ENCODE measurements around the gene PSKH1. TPM values are rescaled to one million over a fixed set of nuclear protein-coding genes. Genes with fewer than 3 reads are reported as not detected.
A peak's percentile ranks its signal among the peaks of the same experiment; 100 is the strongest.

The PSKH1 gene
- total RNA-seq, 1 donor from 2014 or later = 21.6 TPM

DNA sequence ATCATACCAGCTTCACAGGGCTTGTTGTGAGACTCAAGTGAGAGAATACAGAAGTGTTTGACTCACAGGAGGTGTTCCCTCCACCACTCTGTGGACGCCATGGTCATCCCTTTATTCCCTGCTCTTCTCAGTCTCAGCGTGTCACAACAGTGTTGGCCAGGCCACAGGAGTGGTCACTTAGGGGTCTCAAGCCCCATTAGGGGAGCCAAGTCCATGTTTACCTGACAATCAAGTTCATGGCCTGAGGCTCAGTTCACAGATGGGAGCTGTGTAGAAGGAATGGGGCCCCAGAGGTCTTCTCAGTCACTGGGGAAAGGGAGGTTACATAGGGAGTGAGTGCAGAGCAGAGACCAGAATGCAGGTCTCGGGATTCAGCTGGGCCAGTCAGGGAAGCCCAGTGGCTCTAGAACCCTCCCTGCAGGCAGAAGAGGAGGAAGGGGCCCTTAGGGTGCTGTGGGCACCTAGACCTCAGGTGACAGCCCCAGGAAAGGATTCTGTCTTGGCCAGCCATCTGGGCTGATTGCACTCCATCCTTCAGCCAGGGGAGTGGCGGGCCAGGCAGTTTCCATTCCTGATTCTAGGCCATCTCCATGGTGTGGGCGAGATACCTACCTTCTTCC, 36.0 kb upstream of the PSKH1 start:
- TF ChIP-seq, protein P1, sequence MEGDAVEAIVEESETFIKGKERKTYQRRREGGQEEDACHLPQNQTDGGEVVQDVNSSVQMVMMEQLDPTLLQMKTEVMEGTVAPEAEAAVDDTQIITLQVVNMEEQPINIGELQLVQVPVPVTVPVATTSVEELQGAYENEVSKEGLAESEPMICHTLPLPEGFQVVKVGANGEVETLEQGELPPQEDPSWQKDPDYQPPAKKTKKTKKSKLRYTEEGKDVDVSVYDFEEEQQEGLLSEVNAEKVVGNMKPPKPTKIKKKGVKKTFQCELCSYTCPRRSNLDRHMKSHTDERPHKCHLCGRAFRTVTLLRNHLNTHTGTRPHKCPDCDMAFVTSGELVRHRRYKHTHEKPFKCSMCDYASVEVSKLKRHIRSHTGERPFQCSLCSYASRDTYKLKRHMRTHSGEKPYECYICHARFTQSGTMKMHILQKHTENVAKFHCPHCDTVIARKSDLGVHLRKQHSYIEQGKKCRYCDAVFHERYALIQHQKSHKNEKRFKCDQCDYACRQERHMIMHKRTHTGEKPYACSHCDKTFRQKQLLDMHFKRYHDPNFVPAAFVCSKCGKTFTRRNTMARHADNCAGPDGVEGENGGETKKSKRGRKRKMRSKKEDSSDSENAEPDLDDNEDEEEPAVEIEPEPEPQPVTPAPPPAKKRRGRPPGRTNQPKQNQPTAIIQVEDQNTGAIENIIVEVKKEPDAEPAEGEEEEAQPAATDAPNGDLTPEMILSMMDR (IDR thresholded peaks at IDR 0.05; ENCODE audit: insufficient read depth, low read length, poor library complexity, severe bottlenecking) = no peak
- Histone ChIP-seq H3K27me3 (ENCODE audit: control insufficient read depth, insufficient read depth, low read length) (no peaks in the 10 kb centered on the region), H3K4me3 (ENCODE audit: low read depth, low read length) (no peak overlapping the region), H3K36me3 (ENCODE audit: control insufficient read depth, insufficient read depth, low read length) (peaks cover 3% of the 10 kb centered on the region)
- DNase-seq (ENCODE audit: low read depth) = no peak

DNA sequence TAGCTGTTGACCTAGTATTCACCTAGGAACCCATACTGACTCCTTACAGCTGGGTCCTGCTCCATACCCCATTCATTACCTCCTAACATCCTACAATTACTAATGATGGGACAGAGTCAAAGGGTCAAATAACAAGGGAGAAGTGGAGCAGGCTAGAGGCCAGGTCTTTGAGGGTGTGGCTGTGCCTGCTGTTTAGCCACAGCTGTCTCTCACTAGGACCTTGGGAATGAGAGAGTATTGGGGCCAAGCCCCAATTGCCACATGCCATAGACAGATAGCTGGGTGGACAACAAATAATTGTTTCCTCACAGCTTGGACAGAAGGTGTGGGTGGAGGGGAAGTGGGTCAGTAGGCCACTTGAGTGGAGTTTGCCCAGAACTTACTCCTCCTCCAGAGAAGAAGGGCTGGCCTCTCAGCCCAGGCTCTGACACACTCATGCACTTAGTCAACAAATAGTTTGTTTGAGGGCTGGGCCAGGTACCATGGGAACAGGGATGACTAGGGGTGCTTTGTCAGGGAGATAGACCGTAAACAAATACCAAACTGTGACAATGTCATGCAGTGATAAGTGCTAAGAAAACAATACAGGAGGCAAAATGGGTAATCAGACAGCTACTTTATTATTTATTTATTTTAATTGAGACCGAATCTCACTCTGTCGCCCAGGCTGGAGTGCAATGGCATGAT, 35.4 kb upstream of the PSKH1 start:
- H3K4me3 ChIP-seq (ENCODE audit: low read depth, low read length) = no peak overlapping the region
- TF ChIP-seq, protein P1 (IDR thresholded peaks at IDR 0.05; ENCODE audit: insufficient read depth, low read length, poor library complexity, severe bottlenecking) = no peak
- peak; percentile 92 for DNase-seq (ENCODE audit: low read depth)
- H3K36me3 ChIP-seq (ENCODE audit: control insufficient read depth, insufficient read depth, low read length) = peaks cover 3% of the 10 kb centered on the region
- no peaks in the 10 kb centered on the region for H3K27me3 ChIP-seq (ENCODE audit: control insufficient read depth, insufficient read depth, low read length)

DNA sequence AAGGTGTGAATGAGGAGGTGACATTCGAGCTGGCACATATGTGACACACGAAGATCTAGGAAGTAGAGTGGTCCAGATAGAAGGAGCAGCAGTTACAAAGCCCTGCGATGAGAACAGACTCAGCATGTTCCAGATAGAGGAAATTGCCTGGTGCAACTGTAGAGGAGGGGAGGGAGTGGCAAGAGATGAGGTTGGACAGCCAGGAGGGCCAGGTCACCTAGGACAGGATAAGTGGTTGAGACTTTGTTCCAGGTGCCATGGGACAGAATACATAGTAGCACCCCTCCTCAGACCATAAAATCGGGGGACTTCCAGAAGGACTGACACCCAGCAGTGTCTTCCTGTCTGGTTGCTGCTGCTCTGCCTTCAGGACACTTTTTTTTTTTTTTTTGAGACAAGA, 34.6 kb upstream of the PSKH1 start:
- DNase-seq (ENCODE audit: low read depth) = no peak
- no peak overlapping the region for H3K4me3 ChIP-seq (ENCODE audit: low read depth, low read length)
- TF ChIP-seq, protein P1 (IDR thresholded peaks at IDR 0.05; ENCODE audit: insufficient read depth, low read length, poor library complexity, severe bottlenecking) = no peak
- H3K27me3 ChIP-seq (ENCODE audit: control insufficient read depth, insufficient read depth, low read length) = no peaks in the 10 kb centered on the region
- peaks cover 3% of the 10 kb centered on the region for H3K36me3 ChIP-seq (ENCODE audit: control insufficient read depth, insufficient read depth, low read length)

DNA sequence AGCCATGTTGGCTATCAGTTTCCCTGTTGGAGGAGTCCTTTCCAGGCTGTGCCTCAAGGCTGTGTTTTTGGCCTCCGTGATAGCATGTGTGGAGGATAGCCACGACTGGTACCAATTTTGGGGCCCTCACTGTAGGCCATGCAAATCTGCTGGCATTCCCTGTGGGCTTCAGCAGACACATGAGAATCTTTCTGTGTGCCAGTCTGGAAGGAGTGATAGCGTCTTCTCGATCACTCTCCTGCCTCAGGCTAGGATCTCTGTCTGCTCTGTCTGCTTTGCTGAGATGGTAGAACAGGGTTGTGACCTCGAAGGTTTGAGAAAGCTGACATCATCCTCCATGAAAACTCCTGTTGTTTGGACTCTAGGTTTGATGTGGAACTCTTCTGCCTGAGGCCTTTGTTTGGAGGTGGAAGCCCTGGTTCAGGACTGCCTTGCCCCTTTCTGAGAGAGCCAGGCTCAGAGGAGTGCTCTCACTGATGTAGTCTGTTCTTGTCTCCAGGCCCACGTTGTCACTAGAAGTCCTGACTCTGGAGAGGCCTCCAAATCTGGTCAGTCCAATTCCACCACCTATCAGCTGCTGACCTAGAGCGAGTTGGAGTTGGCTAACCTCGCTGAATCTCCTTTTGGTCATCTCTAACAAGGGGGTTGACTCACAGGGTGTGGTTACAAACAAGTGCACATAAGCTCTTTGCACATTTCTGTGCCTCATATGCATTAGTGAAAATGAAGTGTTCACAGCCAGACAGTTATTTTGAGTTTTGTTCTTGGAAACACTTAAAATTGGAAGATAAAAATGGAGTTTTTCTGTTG, 32.3 kb upstream of the PSKH1 start:
- DNase-seq (ENCODE audit: low read depth) = no peak
- H3K36me3 ChIP-seq (ENCODE audit: control insufficient read depth, insufficient read depth, low read length) = peaks cover 3% of the 10 kb centered on the region
- TF ChIP-seq, protein P1 (IDR thresholded peaks at IDR 0.05; ENCODE audit: insufficient read depth, low read length, poor library complexity, severe bottlenecking) = no peak
- no peaks in the 10 kb centered on the region for H3K27me3 ChIP-seq (ENCODE audit: control insufficient read depth, insufficient read depth, low read length)
- H3K4me3 ChIP-seq (ENCODE audit: low read depth, low read length) = no peak overlapping the region

DNA sequence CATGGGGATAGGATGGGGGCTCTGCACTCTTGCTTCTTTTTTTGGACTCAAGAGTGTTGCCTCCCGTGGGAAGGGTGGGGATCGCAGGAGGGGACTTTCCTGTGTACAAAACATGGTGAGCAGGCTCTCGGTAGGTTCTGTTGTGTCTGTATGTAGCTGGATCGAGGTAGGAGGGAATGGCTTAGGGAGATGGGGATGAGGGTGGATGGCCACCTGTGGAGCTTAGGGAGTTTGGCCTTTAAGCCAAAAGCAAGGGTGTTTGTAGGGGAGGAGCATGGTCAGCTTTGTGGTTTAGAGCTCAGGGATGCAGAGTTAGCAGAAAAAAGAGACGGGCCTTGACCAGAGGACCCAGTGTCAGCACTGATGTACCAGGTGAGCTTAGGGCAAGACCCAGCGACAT, 31.2 kb upstream of the PSKH1 start:
- TF ChIP-seq, protein P1 (IDR thresholded peaks at IDR 0.05; ENCODE audit: insufficient read depth, low read length, poor library complexity, severe bottlenecking) = no peak
- no peak for DNase-seq (ENCODE audit: low read depth)
- no peaks in the 10 kb centered on the region for H3K27me3 ChIP-seq (ENCODE audit: control insufficient read depth, insufficient read depth, low read length)
- peaks cover 3% of the 10 kb centered on the region for H3K36me3 ChIP-seq (ENCODE audit: control insufficient read depth, insufficient read depth, low read length)
- H3K4me3 ChIP-seq (ENCODE audit: low read depth, low read length) = no peak overlapping the region
